ENCODE results near the gene LAS1L. TPM values are rescaled to one million over a fixed set of nuclear protein-coding genes. Genes with fewer than 3 reads are reported as not detected.
"Not testable (repeated sequence)": the region's sequence is repeated elsewhere in the genome, so short reads cannot be mapped to it uniquely, and the experiment has no call there.

The LAS1L gene
- polyA plus RNA-seq, 1 donor from 2014 or later = 40.0 TPM

DNA sequence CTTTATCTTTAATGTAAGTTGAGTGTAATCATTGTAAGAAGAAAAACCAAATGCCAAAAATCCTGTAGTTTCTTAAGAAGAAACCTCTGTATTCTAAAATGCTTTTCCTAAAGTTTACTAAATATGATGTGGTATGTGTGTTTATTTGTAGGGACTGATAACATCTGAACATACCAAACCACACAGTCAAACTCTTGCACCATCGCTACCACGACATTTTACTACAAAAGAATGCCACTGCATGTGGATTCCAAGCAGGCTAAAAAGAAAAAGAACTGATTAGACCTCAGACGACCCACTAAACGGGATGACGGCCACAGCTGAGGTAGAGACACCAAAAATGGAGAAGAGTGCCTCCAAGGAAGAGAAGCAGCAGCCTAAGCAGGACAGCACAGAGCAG lies 46.1 kb downstream of the LAS1L start:
- H4K20me1 ChIP-seq (ENCODE audit: insufficient read depth) = no peaks in the 10 kb centered on the region
- H3F3A ChIP-seq (ENCODE audit: insufficient read depth, low read length, poor library complexity, severe bottlenecking) = no peaks in the 10 kb centered on the region
- H3K27ac ChIP-seq (ENCODE audit: low read length) = no peak overlapping the region
- H3K9me2 ChIP-seq (ENCODE audit: insufficient read depth, low read length) = no peaks in the 10 kb centered on the region
- H3K9ac ChIP-seq (ENCODE audit: low read length) = no peak overlapping the region
- no peak overlapping the region for H3K4me2 ChIP-seq (ENCODE audit: low read length)
- TF ChIP-seq EP300 (conservative IDR thresholded peaks at IDR 0.05; ENCODE audit: poor library complexity, severe bottlenecking) = no peak
- TF ChIP-seq SMC3 (conservative IDR thresholded peaks at IDR 0.05; ENCODE audit: poor library complexity) = no peak
- no peak for TF ChIP-seq POLR2AphosphoS5 (IDR thresholded peaks at IDR 0.05)
- TF ChIP-seq TAF1 (IDR thresholded peaks at IDR 0.05; ENCODE audit: low read depth) = no peak
- no peak for TF ChIP-seq MXI1 (conservative IDR thresholded peaks at IDR 0.05; ENCODE audit: poor library complexity, severe bottlenecking)
- TF ChIP-seq RAD21 (conservative IDR thresholded peaks at IDR 0.05) = no peak
- TF ChIP-seq, protein P1, sequence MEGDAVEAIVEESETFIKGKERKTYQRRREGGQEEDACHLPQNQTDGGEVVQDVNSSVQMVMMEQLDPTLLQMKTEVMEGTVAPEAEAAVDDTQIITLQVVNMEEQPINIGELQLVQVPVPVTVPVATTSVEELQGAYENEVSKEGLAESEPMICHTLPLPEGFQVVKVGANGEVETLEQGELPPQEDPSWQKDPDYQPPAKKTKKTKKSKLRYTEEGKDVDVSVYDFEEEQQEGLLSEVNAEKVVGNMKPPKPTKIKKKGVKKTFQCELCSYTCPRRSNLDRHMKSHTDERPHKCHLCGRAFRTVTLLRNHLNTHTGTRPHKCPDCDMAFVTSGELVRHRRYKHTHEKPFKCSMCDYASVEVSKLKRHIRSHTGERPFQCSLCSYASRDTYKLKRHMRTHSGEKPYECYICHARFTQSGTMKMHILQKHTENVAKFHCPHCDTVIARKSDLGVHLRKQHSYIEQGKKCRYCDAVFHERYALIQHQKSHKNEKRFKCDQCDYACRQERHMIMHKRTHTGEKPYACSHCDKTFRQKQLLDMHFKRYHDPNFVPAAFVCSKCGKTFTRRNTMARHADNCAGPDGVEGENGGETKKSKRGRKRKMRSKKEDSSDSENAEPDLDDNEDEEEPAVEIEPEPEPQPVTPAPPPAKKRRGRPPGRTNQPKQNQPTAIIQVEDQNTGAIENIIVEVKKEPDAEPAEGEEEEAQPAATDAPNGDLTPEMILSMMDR (IDR thresholded peaks at IDR 0.05; ENCODE audit: poor library complexity, severe bottlenecking) = no peak
- TF ChIP-seq, protein P2, sequence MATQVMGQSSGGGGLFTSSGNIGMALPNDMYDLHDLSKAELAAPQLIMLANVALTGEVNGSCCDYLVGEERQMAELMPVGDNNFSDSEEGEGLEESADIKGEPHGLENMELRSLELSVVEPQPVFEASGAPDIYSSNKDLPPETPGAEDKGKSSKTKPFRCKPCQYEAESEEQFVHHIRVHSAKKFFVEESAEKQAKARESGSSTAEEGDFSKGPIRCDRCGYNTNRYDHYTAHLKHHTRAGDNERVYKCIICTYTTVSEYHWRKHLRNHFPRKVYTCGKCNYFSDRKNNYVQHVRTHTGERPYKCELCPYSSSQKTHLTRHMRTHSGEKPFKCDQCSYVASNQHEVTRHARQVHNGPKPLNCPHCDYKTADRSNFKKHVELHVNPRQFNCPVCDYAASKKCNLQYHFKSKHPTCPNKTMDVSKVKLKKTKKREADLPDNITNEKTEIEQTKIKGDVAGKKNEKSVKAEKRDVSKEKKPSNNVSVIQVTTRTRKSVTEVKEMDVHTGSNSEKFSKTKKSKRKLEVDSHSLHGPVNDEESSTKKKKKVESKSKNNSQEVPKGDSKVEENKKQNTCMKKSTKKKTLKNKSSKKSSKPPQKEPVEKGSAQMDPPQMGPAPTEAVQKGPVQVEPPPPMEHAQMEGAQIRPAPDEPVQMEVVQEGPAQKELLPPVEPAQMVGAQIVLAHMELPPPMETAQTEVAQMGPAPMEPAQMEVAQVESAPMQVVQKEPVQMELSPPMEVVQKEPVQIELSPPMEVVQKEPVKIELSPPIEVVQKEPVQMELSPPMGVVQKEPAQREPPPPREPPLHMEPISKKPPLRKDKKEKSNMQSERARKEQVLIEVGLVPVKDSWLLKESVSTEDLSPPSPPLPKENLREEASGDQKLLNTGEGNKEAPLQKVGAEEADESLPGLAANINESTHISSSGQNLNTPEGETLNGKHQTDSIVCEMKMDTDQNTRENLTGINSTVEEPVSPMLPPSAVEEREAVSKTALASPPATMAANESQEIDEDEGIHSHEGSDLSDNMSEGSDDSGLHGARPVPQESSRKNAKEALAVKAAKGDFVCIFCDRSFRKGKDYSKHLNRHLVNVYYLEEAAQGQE (IDR thresholded peaks at IDR 0.05; ENCODE audit: borderline replicate concordance) = no peak
- no peak for TF ChIP-seq EZH2 (IDR thresholded peaks at IDR 0.05; ENCODE audit: borderline replicate concordance, insufficient read depth, low read length, poor library complexity, severe bottlenecking)
- no peaks in the 10 kb centered on the region for H3K27me3 ChIP-seq (ENCODE audit: insufficient read depth, low read depth, low read length)
- no peak overlapping the region for H2AFZ ChIP-seq (ENCODE audit: low read depth, low read length)
- no peaks in the 10 kb centered on the region for H3K9me3 ChIP-seq (ENCODE audit: low read length)
- H3K79me2 ChIP-seq (replicated peaks; ENCODE audit: insufficient read depth, low read length) = no peaks in the 10 kb centered on the region
- no peak overlapping the region for H3K4me3 ChIP-seq (ENCODE audit: low read length)
- no peaks in the 10 kb centered on the region for H3K36me3 ChIP-seq (ENCODE audit: insufficient read depth, low read length)

DNA sequence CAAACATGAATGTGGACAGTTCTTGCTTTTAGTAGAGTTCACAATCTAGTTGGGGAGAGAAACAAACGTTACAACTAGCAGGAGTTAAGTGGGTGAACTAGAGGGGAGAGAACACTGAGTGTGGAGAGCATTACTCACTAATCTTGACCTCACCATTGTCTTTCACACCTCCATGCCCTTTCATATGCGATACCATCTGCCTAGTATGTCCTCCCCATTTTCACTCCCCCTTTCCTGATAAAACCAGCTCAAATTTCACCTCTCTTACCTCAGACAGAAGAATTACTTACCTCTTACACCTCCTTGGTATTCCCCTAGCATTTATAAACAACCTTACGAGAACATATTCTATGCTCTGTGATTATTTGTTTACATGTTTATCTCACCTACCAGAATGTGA lies 53.6 kb downstream of the LAS1L start:
- no peaks in the 10 kb centered on the region for H3K9me3 ChIP-seq (ENCODE audit: low read length)
- H3K27ac ChIP-seq (ENCODE audit: low read length) = no peak overlapping the region
- no peaks in the 10 kb centered on the region for H3K9me2 ChIP-seq (ENCODE audit: insufficient read depth, low read length)
- H3K79me2 ChIP-seq (replicated peaks; ENCODE audit: insufficient read depth, low read length) = no peaks in the 10 kb centered on the region
- H3K4me3 ChIP-seq (ENCODE audit: low read length) = no peak overlapping the region
- no peaks in the 10 kb centered on the region for H4K20me1 ChIP-seq (ENCODE audit: insufficient read depth)
- H3K36me3 ChIP-seq (ENCODE audit: insufficient read depth, low read length) = no peaks in the 10 kb centered on the region
- no peak overlapping the region for H3K9ac ChIP-seq (ENCODE audit: low read length)
- H3K4me2 ChIP-seq (ENCODE audit: low read length) = no peak overlapping the region
- H2AFZ ChIP-seq (ENCODE audit: low read depth, low read length) = no peak overlapping the region
- H3K27me3 ChIP-seq (ENCODE audit: insufficient read depth, low read depth, low read length) = no peaks in the 10 kb centered on the region
- no peaks in the 10 kb centered on the region for H3F3A ChIP-seq (ENCODE audit: insufficient read depth, low read length, poor library complexity, severe bottlenecking)
- TF ChIP-seq POLR2AphosphoS5 (IDR thresholded peaks at IDR 0.05) (no peak), SMC3 (conservative IDR thresholded peaks at IDR 0.05; ENCODE audit: poor library complexity) (no peak), TAF1 (IDR thresholded peaks at IDR 0.05; ENCODE audit: low read depth) (no peak)
- TF ChIP-seq, protein P1 (IDR thresholded peaks at IDR 0.05; ENCODE audit: poor library complexity, severe bottlenecking) = no peak

DNA sequence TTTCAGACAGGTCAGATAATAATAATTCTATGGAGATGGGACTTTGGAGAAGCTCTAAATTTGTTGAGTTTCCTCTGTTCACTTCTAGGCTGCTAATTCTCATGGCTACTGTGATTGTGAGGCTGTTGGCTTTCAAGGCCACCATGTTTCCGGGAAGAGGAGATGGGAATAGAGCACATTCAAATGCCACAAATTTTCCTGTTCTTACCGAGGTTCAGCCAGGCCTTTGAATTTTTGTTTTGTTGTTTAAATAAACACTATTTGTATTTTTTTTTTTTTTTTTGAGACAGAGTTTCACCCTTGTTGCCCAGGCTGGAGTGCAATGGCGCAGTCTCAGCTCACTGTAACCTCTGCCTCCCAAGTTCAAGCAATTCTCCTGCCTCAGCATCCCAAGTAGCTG lies 55.5 kb downstream of the LAS1L start:
- not testable (repeated sequence) for H3K4me3 ChIP-seq (ENCODE audit: low read length); H3K9me3 ChIP-seq (ENCODE audit: low read length); H3K9me2 ChIP-seq (ENCODE audit: insufficient read depth, low read length); H3K79me2 ChIP-seq (replicated peaks; ENCODE audit: insufficient read depth, low read length); H3K4me2 ChIP-seq (ENCODE audit: low read length); H3K27me3 ChIP-seq (ENCODE audit: insufficient read depth, low read depth, low read length); H3F3A ChIP-seq (ENCODE audit: insufficient read depth, low read length, poor library complexity, severe bottlenecking); H3K36me3 ChIP-seq (ENCODE audit: insufficient read depth, low read length); H2AFZ ChIP-seq (ENCODE audit: low read depth, low read length); H3K9ac ChIP-seq (ENCODE audit: low read length); H3K27ac ChIP-seq (ENCODE audit: low read length); H4K20me1 ChIP-seq (ENCODE audit: insufficient read depth)

Data from neural cell (in vitro differentiated cells).